ENCODE results near the gene FGF5. TPM values are rescaled to one million over a fixed set of nuclear protein-coding genes. Genes with fewer than 3 reads are reported as not detected.

FGF5 gene
- total RNA-seq, 1 experiment from 2014 or later, result not detected

DNA sequence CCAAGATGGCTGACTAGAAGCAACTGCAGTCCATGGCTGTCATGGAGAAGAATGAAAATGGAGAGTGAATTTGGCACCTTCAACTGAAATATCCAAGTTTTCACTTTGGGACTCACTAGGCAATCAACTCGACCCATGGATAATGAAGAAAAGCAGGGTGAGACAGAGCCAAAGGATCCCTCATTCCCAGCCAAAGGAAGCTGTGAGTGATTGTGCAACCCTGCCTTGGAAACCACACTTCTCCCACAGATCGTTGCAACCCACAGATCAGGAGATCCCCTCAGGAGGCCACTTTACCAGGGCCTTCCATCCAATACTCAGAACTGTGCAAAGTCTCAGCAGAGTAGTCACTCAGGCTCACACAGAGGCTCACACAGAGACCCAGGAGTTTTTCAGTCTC, 73.6 kb downstream of the FGF5 start:
- H3K36me3 Mint-ChIP-seq (ENCODE audit: insufficient read depth in 1 of 3, low read depth in 3 of 3), result no peaks in the 10 kb centered on the region
- Histone ChIP-seq H4K91ac (ENCODE audit: insufficient read length, low read depth, low read length) (no peak overlapping the region), H3K56ac (ENCODE audit: insufficient read length, low read depth, low read length) (no peak overlapping the region), H2BK120ac (ENCODE audit: low read depth, low read length, poor library complexity, severe bottlenecking) (no peak overlapping the region), H3K23me2 (ENCODE audit: insufficient read length, low read depth, low read length, poor library complexity, severe bottlenecking) (peaks cover 4% of the 10 kb centered on the region), H4K8ac (replicated peaks; ENCODE audit: insufficient read length, low read depth, low read length) (no peak overlapping the region), H3K4ac (ENCODE audit: low read depth, low read length) (no peak overlapping the region), H4K5ac (ENCODE audit: insufficient read length, low read depth, low read length) (no peak overlapping the region), H2BK5ac (ENCODE audit: insufficient read length, low read length) (no peak overlapping the region), H2AFZ (ENCODE audit: low read length) (no peak overlapping the region), H3K27me3 (ENCODE audit: insufficient read depth, low read length) (no peaks in the 10 kb centered on the region; the same call in 1 of the 2 replicates), H3K4me1 (ENCODE audit: insufficient read depth, low read length) (no peaks in the 10 kb centered on the region), H2BK20ac (ENCODE audit: low read depth, low read length, poor library complexity, severe bottlenecking) (no peak overlapping the region), H3K79me1 (ENCODE audit: insufficient read depth, low read depth, low read length, poor library complexity, severe bottlenecking) (no peaks in the 10 kb centered on the region), H3K79me2 (ENCODE audit: insufficient read depth, low read length) (no peaks in the 10 kb centered on the region), H2AK5ac (ENCODE audit: insufficient read length, low read length) (no peak overlapping the region), H2BK15ac (ENCODE audit: low read depth, low read length) (no peak overlapping the region), H3T11ph (ENCODE audit: low read length) (no peak overlapping the region), H4K20me1 (ENCODE audit: control insufficient read depth, insufficient read depth, insufficient read length) (no peaks in the 10 kb centered on the region), H3K14ac (ENCODE audit: insufficient read depth, low read length) (no peak overlapping the region), H2BK12ac (ENCODE audit: insufficient read length, low read depth, low read length) (no peak overlapping the region), H3K4me2 (ENCODE audit: insufficient read depth, insufficient read length, low read length) (no peak overlapping the region), H3K27ac (ENCODE audit: insufficient read length, low read depth, low read length) (no peak overlapping the region), H3K18ac (ENCODE audit: insufficient read length, low read depth, low read length) (no peak overlapping the region), H3K23ac (ENCODE audit: insufficient read length, low read depth, low read length) (no peak overlapping the region), H3K9me3 (ENCODE audit: control insufficient read depth, low read depth, low read length) (no peaks in the 10 kb centered on the region), H3K9ac (ENCODE audit: extremely low read depth, insufficient read length, low read length) (no peak overlapping the region)
- H3K27me3 Mint-ChIP-seq (ENCODE audit: low read depth), result peaks cover 26% of the 10 kb centered on the region
- TF ChIP-seq, protein P1, sequence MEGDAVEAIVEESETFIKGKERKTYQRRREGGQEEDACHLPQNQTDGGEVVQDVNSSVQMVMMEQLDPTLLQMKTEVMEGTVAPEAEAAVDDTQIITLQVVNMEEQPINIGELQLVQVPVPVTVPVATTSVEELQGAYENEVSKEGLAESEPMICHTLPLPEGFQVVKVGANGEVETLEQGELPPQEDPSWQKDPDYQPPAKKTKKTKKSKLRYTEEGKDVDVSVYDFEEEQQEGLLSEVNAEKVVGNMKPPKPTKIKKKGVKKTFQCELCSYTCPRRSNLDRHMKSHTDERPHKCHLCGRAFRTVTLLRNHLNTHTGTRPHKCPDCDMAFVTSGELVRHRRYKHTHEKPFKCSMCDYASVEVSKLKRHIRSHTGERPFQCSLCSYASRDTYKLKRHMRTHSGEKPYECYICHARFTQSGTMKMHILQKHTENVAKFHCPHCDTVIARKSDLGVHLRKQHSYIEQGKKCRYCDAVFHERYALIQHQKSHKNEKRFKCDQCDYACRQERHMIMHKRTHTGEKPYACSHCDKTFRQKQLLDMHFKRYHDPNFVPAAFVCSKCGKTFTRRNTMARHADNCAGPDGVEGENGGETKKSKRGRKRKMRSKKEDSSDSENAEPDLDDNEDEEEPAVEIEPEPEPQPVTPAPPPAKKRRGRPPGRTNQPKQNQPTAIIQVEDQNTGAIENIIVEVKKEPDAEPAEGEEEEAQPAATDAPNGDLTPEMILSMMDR (conservative IDR thresholded peaks at IDR 0.05), result no peak
- no peak overlapping the region for H3K27ac Mint-ChIP-seq
- peaks cover 8 to 9% of the 10 kb centered on the region in 2 experiments; a peak in 3 of 4 replicates for H3K4me1 Mint-ChIP-seq
- no CpG with 5 or more reads among the region's 2 CpGs for WGBS (ENCODE audit: extremely low coverage, insufficient read length, low lambda C conversion rate)
- no peak overlapping the region for H3K4me3 Mint-ChIP-seq
- peaks cover 3 to 5% of the 10 kb centered on the region in 2 experiments; a peak in 3 of 5 replicates for H3K9me3 Mint-ChIP-seq
- DNase-seq, result no peak

Other genes starting within 250 kb of the FGF5 start
- 4.7 and 5.3 TPM in 2 replicates for gene ANTXR2, start 193.4 kb upstream of the FGF5 start, total RNA-seq (2021)
- gene PRDM8, start 69.2 kb upstream of the FGF5 start, total RNA-seq (2021), result not detected in 2 replicates
- gene CFAP299, start 69.1 kb downstream of the FGF5 start, total RNA-seq (2021), result not detected in 2 replicates